ENCODE measurements around the gene INHBE. TPM values are rescaled to one million over a fixed set of nuclear protein-coding genes. Genes with fewer than 3 reads are reported as not detected.

Gene INHBE
- total and polyA plus RNA-seq, 2 experiments from 2014 or later, result 0.23 to 0.74 TPM

DNA sequence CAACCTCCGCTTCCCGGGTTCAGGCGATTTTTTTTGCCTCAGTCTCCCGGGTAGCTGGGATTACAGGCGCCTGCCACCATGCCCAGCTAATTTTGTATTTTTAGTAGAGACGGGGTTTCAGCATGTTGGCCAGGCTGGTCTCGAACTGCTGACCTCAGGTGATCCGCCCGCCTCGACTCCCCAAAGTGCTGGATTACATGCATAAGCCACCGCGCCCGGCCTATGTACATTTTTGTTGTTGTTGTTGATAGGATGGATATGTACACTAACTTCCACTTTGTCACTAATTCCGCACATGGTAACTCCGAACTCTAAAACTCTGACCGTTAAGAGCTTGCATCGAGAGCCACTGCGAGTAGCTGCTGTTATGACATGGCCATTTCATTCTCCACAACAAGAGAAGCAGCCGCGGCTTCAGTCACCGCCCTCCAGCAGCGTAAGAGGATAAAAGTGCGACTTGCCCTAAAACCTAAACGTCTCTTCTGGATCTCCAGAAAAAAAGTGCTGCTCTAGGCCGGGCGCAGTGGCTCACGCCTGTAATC lies 32.0 kb downstream of the INHBE start:
- Histone ChIP-seq H3K27ac (no peak overlapping the region), H3K36me3 (peaks cover 14% of the 10 kb centered on the region), H3K4me1 (ENCODE audit: low read depth) (peaks cover 6% of the 10 kb centered on the region), H3K4me3 (no peak overlapping the region), H3K9me3 (ENCODE audit: low read depth) (no peaks in the 10 kb centered on the region), H3K27me3 (no peaks in the 10 kb centered on the region)
- DNase-seq (ENCODE audit: low read depth in 1 of 2, low spot score in 1 of 2), result no peak
- TF ChIP-seq, protein P1, sequence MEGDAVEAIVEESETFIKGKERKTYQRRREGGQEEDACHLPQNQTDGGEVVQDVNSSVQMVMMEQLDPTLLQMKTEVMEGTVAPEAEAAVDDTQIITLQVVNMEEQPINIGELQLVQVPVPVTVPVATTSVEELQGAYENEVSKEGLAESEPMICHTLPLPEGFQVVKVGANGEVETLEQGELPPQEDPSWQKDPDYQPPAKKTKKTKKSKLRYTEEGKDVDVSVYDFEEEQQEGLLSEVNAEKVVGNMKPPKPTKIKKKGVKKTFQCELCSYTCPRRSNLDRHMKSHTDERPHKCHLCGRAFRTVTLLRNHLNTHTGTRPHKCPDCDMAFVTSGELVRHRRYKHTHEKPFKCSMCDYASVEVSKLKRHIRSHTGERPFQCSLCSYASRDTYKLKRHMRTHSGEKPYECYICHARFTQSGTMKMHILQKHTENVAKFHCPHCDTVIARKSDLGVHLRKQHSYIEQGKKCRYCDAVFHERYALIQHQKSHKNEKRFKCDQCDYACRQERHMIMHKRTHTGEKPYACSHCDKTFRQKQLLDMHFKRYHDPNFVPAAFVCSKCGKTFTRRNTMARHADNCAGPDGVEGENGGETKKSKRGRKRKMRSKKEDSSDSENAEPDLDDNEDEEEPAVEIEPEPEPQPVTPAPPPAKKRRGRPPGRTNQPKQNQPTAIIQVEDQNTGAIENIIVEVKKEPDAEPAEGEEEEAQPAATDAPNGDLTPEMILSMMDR (IDR thresholded peaks at IDR 0.05; ENCODE audit: low read depth, low read length), result no peak

- peaks cover 6% of the 10 kb centered on the region for H3K4me1 ChIP-seq (ENCODE audit: low read depth)
- no peaks in the 10 kb centered on the region for H3K27me3 ChIP-seq
- DNase-seq (ENCODE audit: low read depth in 1 of 2, low spot score in 1 of 2), result peak; percentile 96 to 97
- H3K36me3 ChIP-seq, result peaks cover 17% of the 10 kb centered on the region
- TF ChIP-seq, protein P1 (IDR thresholded peaks at IDR 0.05; ENCODE audit: low read depth, low read length), result no peak
- peak within 1 kb of the TSS; percentile 75 for H3K27ac ChIP-seq
- peak within 1 kb of the TSS; percentile 98 for H3K4me3 ChIP-seq
- no peaks in the 10 kb centered on the region for H3K9me3 ChIP-seq (ENCODE audit: low read depth)
Observed at GRCh38 chr12:57487597-57488401, 32.7 kb downstream of the INHBE start, which contains the start of gene MARS1. Gene MARS1 (plus strand): TSS chr12:57488068. CDS start chr12:57488091, 23 bp downstream.

DNA sequence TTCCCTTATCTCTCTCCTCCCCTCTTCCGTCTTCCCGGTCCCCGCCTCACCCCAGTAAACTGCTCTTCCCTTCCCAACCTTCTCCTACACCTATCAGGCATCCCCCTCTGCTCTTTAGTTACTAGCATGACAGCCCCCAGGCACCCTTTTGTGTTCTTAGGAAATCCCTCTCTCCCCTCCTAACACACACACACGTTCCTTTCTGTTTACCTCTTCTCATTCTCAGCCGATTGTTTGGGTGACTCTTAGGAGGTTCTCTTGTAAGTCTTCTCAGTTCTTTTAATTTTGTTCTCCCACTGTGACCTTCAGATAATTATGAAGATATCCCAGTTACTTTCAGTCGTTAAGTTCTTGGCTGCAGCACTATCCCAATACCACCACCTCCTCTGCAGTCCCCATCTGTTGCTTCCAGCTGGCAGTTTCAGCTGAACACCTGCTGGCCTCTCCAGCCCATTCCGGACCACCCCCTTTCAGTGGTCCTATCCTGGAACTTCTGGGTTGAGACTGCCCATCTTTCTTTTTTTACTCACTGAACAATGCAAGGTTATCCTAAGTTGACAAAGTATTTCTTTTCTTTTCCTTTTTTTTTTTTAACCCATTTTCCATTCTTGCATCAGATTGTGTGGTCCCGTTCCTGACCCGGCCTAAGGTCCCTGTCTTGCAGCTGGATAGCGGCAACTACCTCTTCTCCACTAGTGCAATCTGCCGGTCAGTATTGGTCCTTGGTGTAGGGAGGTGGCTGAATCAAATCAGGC lies 33.5 kb downstream of the INHBE start:
- H3K27ac ChIP-seq, result peak overlapping the region; percentile 75
- peaks cover 6% of the 10 kb centered on the region for H3K4me1 ChIP-seq (ENCODE audit: low read depth)
- H3K36me3 ChIP-seq, result peaks cover 19% of the 10 kb centered on the region
- TF ChIP-seq, protein P1 (IDR thresholded peaks at IDR 0.05; ENCODE audit: low read depth, low read length), result no peak
- H3K9me3 ChIP-seq (ENCODE audit: low read depth), result no peaks in the 10 kb centered on the region
- H3K4me3 ChIP-seq, result peak overlapping the region; percentile 98
- no peaks in the 10 kb centered on the region for H3K27me3 ChIP-seq
- DNase-seq (ENCODE audit: low read depth in 1 of 2, low spot score in 1 of 2), result no peak

- H3K27ac ChIP-seq, result no peak overlapping the region
- H3K36me3 ChIP-seq, result peaks cover 19% of the 10 kb centered on the region
- peaks cover 6% of the 10 kb centered on the region for H3K4me1 ChIP-seq (ENCODE audit: low read depth)
- no peaks in the 10 kb centered on the region for H3K9me3 ChIP-seq (ENCODE audit: low read depth)
- H3K4me3 ChIP-seq, result peak overlapping the region; percentile 98
- TF ChIP-seq, protein P1 (IDR thresholded peaks at IDR 0.05; ENCODE audit: low read depth, low read length), result no peak
- DNase-seq (ENCODE audit: low read depth in 1 of 2, low spot score in 1 of 2), result no peak
- no peaks in the 10 kb centered on the region for H3K27me3 ChIP-seq
Observed at GRCh38 chr12:57489157-57489641, 34.1 kb downstream of the INHBE start.

GRCh38 chr12:57490126-57490525 lies 35.0 kb downstream of the INHBE start:
- H3K36me3 ChIP-seq, result peaks cover 19% of the 10 kb centered on the region

More at GRCh38 chr12:57490126-57490525, 35.0 kb downstream of the INHBE start:
- Histone ChIP-seq H3K4me1 (ENCODE audit: low read depth) (peaks cover 6% of the 10 kb centered on the region), H3K27me3 (no peaks in the 10 kb centered on the region), H3K9me3 (ENCODE audit: low read depth) (no peaks in the 10 kb centered on the region), H3K27ac (no peak overlapping the region), H3K4me3 (no peak overlapping the region)
- DNase-seq (ENCODE audit: low read depth in 1 of 2, low spot score in 1 of 2), result no peak
- TF ChIP-seq, protein P1 (IDR thresholded peaks at IDR 0.05; ENCODE audit: low read depth, low read length), result no peak
